A204.1 (cell line): ENCODE results near the gene BEND6.
"Not testable (repeated sequence)": the region's sequence is repeated elsewhere in the genome, so short reads cannot be mapped to it uniquely, and the experiment has no call there.

Source experiments
- FAIRE-seq: peaks from 2 replicates; lab custom pipeline; 2012; peaks lifted over from hg19 to GRCh38; lab: Jason Lieb, UNC

The BEND6 gene

DNA sequence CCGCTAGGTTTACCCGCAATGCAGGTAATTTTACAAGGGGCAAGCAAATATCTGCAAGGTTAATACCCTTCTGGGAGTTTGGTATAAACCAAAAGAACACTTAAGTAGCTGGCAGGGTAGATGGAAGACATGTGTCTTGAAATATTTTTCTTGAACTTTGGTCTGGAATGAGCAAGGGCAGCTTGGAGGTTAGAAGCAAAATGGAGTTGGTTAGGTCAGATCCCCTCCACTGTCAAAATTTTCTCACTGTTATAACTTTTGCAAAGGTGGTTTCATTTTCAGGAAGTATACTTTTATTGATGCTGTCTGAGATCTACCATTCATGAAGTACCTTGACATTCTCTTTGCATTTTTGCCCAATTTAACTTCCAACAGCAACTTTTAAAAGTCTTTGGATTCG, 78.3 kb downstream of the BEND6 start:
- FAIRE-seq: no peak

DNA sequence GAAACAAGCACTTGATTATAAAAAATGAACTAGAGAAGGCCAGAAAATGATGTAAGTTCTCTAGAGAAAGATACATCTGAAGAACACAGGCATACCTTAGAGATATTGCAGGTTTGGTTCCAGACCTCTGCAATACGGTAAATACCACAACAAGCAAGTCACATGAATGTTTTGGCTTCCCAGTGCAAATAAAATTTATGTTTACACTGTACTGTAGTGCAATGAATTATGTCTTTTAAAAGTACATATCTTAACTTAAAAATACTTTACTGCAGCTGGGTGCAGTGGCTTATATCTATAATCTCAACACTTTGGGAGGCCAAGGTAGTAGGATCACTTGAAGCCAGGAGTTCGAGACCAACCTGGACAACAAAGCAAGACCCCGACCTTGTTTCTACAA, 80.6 kb downstream of the BEND6 start:
- no peak for FAIRE-seq

DNA sequence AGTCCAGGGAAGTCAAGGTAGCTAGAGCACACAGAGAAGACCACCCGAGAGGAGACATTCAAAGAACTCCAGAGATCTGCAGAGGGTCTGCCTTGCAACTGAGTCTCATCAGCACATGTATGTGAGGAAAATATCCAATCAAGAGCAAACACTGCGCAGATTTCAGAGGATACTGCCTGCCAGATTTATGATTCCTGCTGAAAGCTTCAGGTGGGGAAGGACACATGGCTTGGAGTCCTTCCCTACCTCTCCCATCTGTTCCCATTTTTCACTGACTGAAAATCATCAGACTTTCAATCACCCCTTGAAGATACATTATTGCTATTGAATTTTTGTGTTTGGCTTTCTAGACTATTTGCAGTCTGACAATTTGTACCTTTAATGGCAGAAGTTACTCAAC, 84.0 kb downstream of the BEND6 start:
- FAIRE-seq: no peak

DNA sequence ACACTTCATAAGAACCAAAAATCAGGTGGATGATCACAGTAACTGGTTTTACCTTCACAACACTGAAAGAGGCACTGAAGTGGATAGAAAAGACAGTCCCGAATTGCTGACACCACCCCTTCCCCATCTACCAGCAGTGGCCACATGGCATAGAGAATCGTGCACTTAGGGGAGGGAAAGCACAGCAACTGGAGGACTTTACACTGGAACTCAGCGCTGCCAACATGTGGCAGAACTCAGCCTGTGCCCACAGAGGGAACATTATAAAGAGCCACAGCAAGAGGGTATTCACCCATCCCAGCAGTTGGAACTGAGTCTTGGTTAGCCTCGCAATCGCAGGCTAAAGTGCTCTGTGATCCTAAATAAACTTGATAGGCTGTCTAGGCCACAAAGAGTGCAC, 85.1 kb downstream of the BEND6 start:
- no peak for FAIRE-seq

DNA sequence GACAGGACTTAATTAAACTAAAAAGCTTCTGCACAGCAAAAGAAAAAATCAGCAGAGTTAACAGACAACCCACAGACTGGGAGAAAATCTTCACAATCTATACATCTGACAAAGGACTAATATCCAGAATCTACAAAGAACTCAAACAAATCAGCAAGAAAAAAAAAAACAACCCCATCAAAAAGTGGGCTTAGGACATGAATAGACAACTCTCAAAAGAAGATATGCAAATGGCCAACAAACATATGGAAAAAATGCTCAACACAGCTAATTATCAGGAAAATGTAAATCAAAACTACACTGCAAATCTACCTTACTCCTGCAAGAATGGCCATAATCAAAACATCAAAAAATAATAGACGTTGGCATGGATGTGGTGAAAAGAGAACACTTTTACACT, 89.2 kb downstream of the BEND6 start:
- not testable (repeated sequence) for FAIRE-seq

DNA sequence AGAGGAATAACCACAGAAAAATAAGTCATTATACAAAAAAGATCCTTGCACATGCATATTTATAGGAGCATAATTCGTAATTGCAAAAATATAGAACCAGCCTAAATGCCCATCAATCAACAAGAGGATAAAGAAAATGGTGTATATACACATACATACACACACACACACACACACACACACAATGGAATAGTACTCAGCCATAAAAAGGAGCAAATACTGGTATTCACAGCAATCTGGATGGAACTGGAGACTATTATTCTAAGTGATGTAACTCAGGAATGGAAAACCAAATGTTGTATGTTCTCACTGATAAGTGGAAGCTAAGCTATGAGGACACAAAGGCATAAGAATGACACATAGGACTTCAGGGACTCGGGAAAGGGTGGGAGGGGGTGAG, 89.7 kb downstream of the BEND6 start:
- no peak for FAIRE-seq

DNA sequence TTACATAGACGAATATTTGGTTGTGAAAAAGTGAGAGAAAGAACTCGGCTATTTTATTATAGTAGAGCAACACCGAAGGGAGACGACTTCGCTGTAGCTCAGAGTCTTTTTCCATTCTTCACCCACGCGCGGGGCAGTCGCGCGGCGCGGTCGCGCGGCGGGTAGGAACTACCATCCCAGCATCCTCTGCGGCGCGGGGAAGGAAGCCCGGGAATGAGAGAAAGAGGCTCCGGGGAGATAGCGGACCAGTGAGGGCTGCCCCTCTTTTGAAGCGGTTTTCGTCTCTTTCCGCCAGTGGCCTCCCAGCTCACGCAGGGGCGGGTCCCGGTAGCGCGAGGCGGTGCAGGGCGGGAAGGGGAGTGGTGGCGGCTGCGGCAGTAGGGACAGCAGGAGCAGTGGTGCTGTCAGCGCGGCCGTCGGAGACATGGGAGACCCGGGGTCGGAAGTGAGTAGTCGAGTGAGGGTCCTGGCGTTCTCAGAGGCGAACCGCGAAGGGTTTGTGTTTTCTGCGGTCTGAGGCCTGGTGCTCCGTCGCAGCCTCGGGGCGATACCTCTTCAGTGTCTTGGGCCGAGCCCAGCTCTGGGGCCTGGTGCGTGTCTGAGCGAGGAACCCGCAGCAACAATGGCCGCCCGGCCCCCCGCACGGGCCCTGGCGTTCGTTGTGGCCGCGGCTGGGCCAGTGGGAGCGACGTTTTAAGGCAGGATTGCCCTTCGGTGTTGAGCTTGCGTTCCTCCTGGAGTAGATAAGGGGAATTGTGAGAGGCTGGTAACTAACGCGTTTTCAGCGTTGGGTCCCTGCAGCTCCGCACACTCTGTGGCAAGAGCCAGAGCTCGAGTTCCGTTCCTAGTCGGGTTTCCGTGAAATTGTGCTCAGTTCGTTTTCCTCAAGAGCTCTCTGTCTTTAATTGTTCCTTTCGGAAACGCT, 91.7 kb downstream of the BEND6 start, which contains the start of gene KIAA1586:
KIAA1586 (plus strand) TSS at position 362 of the 925 bp plus-strand sequence; CDS start at position 425, 63 bp downstream.
- peak; percentile 52 for FAIRE-seq

DNA sequence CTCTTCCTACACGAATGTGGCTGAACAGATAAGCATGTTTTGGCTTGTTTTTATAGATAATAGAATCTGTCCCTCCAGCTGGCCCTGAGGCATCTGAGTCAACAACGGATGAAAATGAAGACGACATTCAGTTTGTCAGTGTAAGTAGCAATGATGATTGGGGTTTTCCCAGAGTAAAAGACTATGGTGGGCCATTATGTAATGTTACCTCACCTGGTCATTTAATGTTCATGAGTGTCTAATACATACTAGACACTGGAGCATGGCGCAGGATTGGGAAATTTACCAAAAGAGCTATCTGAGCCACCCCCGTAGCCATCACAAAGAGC, 92.3 kb downstream of the BEND6 start:
- FAIRE-seq: not testable (repeated sequence)

DNA sequence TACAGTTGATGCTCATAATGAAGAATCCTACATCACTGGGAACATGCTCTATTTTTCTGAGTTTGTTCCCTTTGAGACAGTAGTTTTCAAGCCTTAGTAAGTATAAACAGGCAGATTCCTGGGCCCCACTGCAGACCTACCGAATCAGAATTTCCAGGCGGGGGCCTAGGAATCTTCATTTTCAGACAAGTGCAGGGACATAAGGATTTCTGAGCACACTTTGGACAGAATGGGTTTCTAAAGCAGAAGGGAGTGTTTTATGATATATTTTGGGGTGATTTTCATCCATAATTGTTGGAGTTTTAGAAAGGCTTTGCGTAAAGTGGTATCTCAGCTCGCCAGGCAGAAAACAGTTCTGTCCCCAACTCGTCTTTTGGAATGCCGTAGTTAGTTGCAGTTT, 93.0 kb downstream of the BEND6 start:
- FAIRE-seq: not testable (repeated sequence)

DNA sequence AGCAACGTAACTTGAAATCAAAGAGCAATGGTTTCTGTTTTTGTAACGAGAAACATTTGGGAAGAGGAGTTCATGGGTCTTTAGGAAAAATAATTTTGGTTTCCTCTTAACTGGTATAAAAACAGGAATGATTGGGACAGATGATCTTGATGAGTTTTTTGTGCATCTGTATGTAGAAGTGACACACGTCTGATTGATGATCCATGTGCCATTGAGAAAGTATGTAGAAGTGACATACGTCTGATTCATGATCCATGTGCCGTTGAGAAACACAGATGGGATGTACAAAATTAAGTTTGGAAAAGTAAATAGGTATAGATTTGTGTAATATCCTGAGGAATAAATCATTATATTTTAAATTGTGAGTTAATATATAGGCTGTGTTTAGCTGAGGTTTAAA, 93.7 kb downstream of the BEND6 start:
- FAIRE-seq: no peak

DNA sequence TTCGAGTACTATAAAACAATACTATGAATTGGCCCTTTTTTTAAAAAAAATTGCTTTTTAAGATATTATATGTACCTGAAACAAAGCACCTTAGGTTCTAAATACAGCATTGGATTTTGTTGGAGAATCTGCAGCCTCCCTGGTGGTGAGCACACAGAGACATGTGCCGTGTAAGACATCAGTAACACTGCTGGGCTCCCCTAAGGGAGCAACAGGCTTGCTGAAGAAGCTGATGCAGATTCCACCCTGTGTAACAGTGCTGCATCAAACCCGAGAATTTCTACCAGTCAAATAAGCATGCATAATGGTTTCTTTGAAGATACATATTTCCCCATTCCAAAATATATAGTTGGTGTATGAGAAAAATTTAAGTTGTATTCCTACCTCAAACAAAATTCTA, 108.9 kb downstream of the BEND6 start:
- FAIRE-seq: no peak

DNA sequence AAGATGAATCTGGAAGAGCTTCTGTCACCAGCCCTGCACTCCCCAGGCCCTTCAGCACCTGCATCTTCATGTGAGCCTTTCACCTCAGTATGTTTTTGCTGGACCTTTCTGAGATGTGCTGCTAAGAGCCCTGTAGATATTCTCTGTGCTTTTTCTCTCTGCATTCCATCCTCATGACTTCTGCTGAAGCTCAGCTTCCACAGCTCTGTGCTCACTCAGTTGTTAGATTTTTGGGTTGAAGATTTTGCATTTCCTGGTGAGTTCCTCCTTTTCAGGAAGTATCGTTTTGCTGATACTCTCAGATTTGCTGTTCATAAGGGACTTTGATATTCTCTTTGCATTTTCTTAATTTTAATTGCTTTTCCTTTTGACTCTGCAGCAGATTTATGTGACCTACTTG, 109.9 kb downstream of the BEND6 start:
- FAIRE-seq: no peak

DNA sequence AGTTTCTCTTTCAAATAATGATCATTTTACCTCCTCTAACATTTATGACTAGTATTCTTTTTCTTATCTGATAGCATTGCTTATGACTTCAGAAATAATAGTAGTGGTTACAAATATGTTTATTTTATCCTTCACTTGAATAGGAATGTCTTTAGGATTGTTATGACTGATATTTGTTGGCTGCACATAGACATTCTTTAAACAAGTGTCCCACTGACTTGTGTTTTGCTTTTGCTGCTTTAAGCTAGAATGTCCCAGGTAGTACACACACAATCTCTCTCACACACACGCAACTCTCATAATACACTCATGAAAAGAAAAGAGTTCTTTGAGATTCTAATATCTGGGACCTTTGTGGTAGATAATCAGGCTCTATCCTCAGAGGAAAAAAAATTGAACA, 113.2 kb downstream of the BEND6 start:
- no peak for FAIRE-seq

DNA sequence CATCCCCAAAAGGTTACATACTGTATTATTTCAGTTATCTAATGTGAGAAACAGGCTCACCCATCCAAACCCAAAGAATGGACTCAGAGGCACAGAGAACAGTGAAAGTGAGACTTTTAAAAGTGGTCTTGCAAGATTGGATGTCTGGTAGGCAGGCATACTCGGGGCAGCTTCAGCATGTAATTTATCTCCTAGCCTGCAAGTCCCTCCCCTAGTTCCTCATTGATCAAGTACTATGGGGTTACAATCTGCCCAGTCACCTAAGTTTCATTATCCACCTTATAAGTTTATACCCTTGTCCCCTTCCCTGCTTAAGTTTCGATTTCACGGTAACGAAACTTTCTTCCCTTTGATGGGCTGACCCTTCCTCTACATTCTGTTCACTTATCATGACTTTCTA, 114.3 kb downstream of the BEND6 start:
- FAIRE-seq: no peak

DNA sequence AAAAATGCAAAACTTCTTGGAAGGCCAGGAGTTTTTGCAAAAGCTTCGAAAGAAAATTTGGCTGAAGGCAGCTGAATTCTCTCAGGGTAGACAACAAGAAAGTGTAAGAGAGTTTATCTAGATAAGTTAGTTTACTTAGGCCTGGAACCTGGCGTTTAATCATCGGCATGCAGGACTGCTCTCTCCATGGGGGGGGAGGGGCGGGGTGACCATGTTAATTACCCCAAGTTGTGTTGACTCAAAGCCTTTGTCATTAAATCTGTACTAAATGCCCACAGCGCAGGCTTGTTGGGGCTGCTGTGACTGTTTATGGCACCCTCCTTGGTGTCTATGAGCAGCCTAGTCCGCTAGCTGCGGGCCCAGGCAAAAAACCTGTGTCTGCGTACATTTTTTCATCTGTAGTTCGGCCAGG, 115.0 kb downstream of the BEND6 start:
- FAIRE-seq: no peak

DNA sequence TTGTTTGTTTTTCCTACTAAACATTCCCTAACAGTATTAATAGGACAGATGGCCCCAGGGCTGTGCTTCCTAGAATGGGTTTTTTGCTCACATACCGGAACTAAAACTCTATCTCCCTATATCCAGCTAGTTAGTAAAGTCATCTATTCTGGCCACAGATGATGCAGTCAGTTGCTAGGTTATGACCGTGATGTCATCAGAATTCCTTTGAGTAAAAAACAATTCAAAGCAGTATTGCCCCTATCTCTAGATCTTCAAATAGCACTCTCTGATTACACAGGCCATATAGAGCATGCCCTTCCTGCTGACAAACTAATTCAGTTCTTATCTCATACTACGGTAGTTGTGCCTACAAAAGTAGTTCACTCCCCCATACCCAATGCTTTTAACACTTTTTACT, 117.2 kb downstream of the BEND6 start:
- no peak for FAIRE-seq

DNA sequence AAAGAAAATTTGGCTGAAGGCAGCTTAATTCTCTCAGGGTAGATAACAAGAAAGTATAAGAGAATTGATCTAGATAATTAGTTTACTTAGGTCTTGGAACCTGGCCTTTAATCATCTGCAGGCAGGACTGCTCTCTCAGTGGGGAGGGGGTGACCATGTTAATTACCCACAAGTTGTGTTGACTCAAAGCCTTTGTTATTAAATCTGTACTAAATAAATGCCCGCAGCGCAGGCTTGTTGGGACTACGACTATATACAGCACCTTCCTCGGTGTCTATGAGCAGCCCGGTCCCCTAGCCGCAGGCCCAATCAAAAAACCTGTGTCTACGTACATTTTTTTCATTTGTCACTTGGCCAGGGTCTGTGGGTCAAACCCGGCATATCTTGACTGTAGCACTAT, 119.5 kb downstream of the BEND6 start:
- FAIRE-seq: no peak

DNA sequence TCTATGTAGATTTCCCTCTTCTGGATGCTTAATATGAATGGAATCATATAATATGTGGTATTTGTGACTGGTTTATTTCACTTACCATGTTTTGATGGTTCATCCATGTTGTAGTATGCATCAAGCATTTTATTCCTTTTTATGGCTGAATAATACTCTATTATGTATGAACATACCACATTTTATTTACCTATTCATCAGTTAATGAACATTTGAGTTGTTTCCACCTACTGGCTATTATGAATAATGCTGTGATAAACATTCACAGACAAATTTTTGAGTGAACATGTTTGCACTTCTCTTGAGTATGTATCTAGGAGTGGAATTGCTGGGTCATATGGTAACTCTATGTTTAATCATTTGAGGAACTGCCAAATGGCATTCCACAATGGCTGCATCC, 120.2 kb downstream of the BEND6 start:
- FAIRE-seq: no peak
